GM18526 (cell line): ENCODE results near the gene TYROBP.

Experiments used
- POLR2A ChIP-seq: IDR thresholded peaks from 3 replicates; pipeline ENCODE4 v1.6.1; 2011; ENCODE audit not compliant: insufficient read length; ENCODE audit errors: extremely low read depth

The TYROBP gene

GRCh38 chr19:35908973-35909683 is 1.0 kb upstream of the TYROBP start:
- TF ChIP-seq POLR2A = peak; percentile 39

DNA sequence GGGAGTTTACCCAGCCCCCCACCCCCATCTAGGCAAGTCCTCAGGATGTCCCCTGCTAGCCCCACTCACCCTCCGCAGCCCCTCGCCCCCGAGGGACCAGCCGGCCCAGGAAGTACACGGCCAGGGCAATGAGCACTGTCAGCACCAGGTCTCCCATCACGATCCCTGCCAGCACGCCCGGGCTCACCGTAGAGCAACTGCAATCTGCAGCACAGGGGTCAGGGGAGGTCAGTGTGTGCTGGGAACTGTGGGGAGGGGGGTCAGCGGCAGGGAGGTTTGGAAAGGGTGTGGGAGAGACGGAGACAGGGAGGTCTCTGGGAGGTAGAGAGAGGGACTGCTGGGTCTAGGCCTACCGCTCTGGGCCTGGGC is 734 bp downstream of the TYROBP start:
- no peak for TF ChIP-seq POLR2A

- no peak for TF ChIP-seq POLR2A
Observed at GRCh38 chr19:35905178-35905727, 2.8 kb downstream of the TYROBP start.

DNA sequence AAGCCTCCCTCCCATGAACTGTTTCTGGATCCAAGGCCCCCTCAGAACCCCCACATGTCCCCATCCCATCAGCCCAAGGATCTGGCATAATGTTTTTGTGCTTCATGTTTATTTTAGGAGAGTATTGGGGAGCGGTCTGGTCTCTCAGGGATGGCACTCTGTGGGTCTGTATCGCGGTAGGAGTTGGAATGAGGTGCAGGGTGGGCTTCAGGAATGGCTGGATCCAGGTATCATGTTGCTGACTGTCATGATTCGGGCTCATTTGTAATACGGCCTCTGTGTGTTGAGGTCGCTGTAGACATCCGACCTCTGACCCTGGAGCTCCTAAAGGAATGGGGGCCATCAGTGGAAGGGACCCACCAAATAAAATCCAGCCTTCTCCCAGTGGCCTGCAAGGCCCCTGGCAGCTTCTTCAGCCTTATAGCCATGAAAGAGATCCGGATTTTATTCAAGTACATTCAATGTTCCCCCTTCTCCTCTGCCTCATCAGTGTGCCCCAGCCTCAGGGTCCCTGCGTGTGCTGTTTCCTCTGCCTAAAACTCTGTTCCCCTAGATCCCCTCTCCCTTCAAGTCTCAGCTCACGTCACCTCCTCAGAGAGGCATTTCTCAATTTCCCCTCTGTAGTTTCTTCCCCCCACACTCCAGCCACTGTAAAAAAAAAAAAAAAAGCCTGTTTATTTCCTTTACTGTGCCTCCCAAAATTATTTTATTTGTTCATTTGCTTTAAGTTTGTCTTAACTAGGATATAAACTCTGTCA is 3.6 kb downstream of the TYROBP start:
- no peak for TF ChIP-seq POLR2A

DNA sequence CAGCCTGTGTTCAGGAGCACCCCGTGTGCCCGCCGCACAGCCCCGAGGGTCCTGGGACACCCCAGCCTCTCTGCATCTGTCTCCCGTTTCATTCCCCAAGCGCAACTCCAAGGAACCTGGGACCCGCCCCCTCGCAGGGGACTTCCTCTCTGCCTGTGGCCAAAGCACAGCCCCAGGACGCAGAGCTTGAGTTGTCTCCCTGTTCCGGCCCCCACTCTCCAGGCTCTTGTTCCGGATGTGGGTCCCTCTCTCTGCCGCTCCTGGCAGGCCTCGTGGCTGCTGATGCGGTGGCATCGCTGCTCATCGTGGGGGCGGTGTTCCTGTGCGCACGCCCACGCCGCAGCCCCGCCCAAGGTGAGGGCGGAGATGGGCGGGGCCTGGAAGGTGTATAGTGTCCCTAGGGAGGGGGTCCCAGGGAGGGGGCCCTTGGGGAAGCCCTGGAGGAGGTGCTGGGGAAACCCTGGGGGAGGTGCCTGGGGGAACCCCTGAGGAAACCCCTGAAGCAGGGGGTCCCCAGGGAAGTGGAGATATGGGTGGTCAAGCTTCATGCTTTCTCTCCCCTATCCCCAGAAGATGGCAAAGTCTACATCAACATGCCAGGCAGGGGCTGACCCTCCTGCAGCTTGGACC is 4.4 kb downstream of the TYROBP start:
- TF ChIP-seq POLR2A = peak; percentile 79

DNA sequence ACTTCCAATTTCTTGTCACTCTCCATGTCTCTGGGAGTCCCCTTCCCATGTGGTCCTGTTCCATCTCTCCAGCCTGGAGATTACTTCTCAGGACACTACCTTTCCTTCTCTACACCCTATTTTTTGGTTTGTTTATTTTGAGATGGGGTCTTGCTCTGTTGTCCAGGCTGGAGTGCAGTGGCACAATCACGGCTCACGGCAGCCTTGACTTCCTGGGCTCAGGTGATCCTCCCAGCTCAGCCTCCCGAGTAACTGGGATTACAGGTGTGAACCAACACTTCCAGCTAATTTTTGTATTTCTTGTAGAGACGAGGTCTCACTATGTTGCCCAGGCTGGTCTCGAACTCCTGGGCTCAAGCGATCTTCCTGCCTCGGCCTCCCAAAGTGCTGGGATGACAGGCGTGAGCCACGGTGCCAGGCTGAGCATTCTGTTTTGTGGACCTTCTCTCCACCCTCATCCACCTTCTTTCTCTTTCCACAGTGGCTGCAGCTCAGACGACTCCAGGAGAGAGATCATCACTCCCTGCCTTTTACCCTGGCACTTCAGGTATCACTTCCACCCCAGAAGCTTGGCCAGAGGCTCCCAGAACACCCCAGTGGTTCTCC is 5.1 kb downstream of the TYROBP start:
- TF ChIP-seq POLR2A = no peak

DNA sequence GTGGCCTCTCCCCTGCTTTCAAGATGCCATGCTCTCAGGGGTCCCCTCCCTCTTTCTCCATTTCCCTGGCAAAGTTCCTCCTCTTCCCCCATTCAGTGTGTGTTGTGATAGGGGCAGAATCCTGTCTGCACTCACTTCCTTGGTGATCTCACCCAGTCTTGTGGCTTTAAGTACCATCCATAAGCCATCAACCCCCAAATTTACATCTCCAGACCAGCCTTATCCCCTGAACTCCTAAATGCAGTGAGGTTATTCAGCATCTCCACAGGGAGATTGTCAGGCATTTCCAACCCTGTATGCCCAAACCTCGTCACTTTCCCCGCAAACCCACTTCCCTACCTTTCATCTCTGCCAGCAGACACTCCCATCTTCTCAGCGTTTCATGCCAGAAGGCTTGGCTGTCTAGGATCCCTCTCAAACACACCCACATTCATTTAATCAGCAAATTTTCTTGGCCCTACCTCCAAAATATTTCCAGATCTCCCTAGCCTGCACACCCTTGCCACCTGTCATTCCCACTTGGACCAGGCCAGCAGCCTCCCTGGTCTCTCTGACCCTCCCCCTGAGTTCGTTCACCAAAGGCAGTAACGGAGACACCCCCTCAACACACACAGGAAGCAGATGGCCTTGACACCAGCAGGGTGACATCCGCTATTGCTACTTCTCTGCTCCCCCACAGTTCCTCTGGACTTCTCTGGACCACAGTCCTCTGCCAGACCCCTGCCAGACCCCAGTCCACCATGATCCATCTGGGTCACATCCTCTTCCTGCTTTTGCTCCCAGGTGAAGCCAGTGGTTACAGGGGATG is 6.0 kb downstream of the TYROBP start, which contains the start of gene HCST:
HCST (plus strand) TSS at position 676 of the 808 bp plus-strand sequence; CDS start at position 741, 65 bp downstream.
- peak; percentile 57 for TF ChIP-seq POLR2A

GRCh38 chr19:35901055-35901644 is 6.9 kb downstream of the TYROBP start:
- TF ChIP-seq POLR2A = no peak

DNA sequence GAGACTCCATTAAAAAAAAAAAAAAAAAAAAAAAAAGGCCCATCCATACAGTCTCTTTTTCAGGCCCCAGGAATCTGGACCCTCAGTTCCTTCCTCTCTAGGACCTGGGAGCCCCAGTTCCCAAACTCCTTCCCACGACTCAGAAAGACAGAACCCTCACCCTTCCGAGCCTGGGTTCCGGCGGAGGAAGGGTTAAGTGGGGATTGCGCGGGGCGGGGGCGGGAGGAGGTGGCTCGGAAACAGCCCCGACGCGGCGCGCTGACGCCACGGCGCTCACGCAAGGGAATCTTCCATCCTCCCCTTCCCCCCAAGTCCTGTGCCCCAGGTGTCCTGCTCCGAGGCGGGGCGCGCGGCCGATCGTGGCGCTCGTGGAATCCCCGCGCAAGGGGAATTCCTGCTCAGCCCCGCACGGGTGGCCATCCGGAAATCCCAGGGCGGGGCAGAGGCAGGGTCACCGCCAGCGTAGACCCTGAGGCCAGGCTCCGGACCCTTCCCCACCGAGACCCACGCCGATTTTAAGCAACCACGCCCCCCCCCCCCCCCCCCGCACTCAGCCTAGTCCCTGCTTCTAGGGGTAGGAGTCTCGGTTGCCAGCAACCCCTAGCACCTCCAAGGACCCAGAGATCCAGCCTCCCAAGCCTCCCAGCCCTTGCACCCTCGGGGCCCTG is 8.4 kb downstream of the TYROBP start:
- TF ChIP-seq POLR2A = no peak

- no peak for TF ChIP-seq POLR2A
Observed at GRCh38 chr19:35898499-35898809, 9.6 kb downstream of the TYROBP start.

DNA sequence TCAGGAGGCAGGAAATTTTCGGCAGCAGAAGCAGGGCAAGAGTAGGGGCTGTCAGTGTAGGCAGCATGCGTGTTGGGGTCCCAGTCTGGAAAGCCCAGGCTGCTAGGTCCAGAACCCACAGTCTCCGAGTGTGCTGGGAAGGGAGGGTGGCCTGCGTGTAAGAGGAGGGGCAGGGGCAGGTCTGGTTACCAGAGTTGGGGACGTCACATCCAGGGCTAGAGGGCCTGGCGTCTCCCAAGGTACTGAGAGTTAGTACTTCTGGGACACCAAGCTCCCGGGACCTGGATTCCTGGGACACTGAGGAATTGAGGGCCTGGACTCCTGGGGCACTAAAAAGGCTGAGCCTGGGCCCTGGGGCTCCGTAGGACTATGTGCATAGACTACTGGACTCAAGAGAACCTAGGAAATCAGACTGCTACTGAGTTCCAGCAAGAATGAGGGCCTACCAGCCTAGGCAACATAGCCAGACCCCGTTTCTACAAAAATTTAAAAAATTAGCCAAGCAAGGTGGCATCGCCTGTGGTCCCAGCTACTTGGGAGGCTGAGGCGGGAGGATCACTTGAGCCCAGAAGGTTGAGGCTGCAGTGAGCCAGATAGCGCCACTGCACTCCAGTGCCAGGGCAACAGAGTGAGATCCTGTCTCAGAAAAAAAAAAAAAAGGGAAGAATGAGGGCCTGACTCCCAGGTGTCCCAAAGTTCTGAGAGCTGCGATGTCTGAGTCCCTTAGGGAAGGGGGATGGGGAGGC is 10.2 kb downstream of the TYROBP start:
- no peak for TF ChIP-seq POLR2A

- TF ChIP-seq POLR2A = no peak
Observed at GRCh38 chr19:35896643-35897040, 11.5 kb downstream of the TYROBP start.
